CD4-positive, alpha-beta T cell treated with Interleukin-4 for 4 hours (primary cell): ENCODE data around the gene OR5AR1.
"Not testable (repeated sequence)": the region's sequence is repeated elsewhere in the genome, so short reads cannot be mapped to it uniquely, and the experiment has no call there.

Experiments used
- DNase-seq: peaks from one replicate; pipeline ENCODE4 v3.0.0-alpha.2; 2020

OR5AR1 gene

DNA sequence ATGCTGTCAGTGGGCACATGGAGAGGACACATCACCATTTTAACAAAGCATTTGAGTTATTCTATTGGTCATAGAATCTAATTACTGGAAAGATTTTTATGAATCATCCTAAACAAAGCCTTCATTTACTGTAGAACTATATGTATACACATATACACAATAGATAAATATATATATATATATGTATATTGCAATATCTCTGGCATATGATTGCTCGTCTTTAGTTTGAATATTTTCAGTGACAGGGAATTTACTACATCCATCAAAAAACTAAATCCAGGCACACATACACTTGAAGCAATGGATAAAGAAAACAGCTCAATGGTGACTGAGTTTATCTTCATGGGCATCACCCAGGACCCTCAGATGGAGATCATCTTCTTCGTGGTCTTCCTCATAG lies at the start of gene OR5AR1:
OR5AR1 (plus strand) TSS at position 301 of the 400 bp plus-strand sequence; CDS start at position 301, 0 bp downstream.
- DNase-seq = no peak

DNA sequence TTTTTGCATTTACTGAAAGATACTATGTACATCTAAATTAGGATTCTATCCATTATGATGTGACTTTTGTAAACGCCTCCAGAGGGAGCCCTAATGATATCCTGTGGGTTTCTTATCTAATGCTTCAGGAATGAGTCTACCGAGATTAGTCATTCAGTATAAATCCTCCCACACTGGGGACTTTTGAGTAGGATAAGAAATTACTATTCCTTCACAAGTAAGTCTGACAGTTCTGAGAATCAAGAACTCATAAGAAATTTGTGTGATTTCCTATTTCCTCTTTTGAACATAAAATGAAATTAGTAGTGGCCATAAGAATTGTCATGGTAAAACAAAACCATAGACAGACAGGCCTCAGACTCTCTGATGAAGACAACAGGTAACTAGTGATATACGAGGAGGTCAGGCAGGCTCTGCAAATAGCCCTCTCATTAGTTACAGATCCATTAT lies 38.8 kb upstream of the OR5AR1 start:
- DNase-seq = no peak

DNA sequence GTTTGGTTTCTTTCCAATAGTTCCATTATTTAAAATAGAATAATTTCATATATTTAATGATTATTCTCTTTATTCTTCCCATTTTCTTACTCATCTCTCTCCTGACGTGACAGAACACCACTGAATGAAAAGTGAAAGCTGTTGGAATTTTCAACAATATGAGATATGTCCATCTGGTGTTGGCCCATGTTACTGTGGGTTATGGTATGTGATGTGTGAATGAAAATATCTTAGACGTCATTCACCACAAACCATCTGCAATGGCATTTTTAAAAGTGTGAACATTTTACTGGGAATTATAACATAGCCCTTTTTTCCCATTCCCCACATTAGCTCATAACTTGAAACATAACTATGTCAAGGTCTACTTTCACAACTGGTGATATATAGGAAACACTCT lies 37.5 kb upstream of the OR5AR1 start:
- no peak for DNase-seq

DNA sequence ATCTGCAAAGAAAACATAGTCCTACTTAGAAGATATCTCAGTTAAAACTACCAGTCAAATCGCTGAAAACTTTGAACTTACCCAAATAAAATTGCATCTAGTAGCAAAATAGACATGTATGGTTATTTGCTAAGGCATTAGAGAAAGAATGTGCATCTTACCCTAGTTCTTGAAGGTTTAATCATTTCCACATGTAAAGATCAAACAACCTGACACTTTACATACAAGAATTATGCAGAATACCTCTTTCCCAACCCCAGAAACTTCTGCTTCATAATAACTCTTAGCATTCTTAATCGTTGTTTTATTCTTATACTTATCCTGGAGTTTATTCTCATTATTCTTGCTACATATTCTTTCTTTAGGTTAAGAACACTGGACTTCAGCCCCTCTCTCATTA lies 31.2 kb upstream of the OR5AR1 start:
- no peak for DNase-seq

DNA sequence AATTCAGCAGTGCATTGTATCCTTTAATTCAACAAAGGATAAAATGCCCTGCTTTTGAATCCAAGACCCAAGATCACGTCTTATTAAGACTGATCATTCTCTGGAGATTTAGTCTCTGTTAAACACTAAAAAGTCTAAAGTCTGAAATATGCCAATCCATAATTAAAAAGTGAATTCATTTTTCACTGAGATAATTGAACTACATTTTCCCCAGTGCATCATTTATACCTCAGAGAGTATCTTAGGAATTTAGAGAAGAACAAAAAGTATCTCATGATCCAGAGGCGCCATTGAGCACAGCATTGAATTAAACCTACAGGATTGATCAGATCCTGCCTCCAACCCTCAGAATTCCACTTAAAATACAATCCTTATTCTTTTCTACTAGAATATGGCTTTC lies 26.6 kb upstream of the OR5AR1 start:
- DNase-seq = no peak

DNA sequence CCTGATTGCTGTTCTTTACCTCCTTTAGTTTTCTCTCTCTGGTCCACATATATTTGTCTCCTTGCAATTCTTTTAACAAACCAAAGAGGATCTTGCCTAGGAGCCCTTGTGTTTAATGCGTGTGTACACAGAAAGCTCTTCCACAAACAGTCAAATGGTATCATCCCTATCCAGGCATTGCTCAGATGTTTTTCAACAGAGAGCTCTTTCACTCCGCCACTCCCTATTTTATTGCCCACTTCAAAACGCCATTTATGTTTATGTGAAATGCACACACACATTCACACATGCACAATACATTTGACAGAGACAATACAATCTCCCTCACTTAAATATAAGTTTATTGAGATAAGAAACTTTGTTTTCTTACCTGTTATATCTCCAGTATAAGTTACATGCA lies 26.0 kb upstream of the OR5AR1 start:
- DNase-seq = no peak

DNA sequence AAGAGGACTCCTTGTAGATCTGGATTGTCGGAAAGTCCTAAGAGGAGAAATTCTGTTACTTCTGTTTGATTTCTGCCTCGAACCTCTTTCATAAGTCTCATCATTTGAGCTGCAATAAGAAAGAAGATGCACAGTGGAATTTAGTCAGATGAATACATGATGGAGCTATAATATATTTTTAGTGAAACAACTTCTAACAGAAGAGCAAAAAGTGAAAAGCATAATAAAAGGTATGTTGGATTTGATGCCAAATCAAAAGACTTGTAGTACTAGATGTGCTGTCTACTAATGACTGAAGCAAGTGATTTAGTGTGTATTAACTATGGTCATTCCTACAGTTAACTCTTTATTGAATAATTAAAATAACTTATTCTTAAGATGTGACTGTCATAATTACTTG lies 21.1 kb upstream of the OR5AR1 start, which contains the start of gene OR5AP2:
OR5AP2 (minus strand) TSS at position 101 of the 400 bp plus-strand sequence; CDS start at position 101, 0 bp downstream.
- no peak for DNase-seq

DNA sequence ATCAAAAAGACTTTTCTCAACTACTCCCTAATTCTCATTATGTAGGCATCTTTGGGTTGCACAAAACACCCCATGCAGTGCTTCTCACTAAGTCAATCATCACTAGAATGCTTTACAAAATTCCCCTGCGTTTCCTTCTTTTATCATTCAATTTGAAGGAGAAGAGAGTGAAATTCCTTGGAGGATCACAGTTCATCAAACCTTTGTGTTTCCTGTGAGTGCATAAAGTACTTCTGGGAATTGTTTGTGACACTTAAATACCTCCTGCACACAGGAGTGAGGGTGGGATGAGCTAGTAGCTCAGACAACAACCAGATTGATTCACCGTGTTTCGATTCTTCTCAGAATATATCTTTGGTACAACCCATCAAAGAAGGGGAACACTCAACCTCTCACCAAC lies 3.7 kb upstream of the OR5AR1 start:
- no peak for DNase-seq

DNA sequence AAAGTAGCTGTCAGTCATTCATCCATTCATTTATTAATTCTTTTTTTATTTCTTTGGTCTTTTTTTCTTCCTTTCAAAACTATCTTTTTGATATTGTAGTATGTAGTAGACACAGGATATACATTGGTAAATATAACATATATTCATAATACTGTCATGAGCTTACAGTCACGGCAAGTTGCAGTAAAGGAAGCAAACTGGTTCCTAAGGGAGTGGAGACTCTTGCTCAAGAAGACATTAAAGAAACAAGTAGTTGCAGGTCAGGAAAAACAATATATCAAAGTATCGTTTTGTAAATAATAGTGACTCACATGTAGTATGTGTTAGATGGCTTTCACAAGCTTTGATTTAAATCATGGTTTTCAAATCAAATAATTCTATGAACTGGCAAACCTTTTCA lies 7.5 kb downstream of the OR5AR1 start:
- no peak for DNase-seq

DNA sequence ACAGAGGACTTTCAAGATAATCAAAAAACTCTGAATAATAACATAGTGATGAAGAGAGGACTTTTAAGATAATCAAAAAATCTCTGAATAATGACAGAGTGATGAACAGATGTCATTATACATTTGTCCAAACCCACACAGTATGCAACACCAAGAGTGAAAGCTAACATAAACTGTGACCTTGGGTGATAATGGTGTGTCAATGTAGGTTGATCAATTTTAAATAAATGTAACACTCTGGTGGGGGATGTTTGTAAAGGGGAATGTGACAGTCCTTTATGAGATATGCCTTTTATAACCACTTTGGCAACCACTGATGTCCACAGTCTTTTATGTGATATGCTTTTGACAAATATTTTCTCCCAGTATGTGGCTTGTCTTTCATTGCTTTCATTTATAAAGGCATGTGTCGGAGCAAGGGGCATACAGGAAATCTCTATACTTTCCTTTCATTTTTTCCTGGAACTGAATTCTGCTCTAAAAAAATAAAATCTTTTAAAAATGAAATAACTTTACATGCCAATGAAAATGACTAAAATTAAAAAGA lies 25.1 kb downstream of the OR5AR1 start:
- no peak for DNase-seq

DNA sequence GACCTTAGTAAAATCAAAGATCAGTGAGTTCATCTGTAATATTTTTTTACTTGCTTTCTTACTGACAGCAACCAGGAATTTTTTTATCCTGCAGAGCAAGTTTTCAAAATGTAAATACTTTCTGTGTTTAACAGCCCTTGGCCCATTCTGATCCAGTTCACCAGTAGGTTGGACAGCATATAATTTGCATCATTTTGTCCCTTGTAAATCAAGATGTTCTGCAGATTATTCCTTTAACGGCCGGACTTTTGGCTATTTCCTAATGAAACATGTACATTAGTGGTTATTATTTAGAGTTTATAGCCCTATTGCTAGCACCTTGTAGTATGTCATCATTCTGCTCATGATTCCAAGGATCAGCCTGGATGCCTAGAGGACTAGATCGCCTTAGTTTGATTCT lies 27.7 kb downstream of the OR5AR1 start:
- DNase-seq = not testable (repeated sequence)

DNA sequence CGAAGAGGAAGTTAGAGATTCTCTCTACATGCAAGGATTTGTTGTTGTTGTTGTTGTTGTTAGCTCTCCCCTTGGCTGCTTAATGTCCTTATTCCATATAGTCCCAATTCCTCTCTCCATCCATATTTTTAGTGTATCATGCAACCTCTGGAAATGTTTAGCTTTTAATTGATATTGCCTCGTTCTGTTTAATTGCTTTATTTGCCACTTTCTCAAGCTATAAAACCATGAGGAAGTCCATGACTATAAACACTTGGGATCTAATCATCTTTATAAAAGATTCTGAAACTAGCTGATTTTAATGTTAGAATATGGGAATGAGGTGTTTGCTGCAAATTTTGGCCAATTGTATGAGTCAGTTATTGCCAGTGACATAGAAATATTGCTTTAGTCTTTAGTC lies 29.9 kb downstream of the OR5AR1 start:
- DNase-seq = no peak

DNA sequence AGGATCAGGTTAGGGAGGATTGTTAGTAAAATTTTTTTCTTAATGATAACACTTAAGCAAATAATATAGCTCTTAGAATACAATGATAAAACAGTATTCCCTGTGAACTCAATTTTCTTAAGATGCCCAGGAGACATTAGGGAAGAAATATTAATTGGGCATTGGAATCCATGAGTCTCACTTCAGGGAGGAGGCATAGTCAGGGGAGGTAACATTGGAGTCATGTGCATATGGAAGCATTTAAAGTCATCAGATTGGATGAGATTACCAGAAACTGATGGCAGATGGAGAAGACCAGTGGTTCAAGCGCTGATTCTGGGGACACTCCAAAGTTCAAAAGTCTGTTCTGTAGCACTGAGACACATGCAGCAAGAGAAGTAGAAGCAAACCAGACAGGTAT lies 35.3 kb downstream of the OR5AR1 start, which contains the start of gene OR9G1:
OR9G1 (plus strand) TSS at position 301 of the 400 bp plus-strand sequence. CDS start 1,293 bp downstream, outside the sequence.
- DNase-seq = no peak

DNA sequence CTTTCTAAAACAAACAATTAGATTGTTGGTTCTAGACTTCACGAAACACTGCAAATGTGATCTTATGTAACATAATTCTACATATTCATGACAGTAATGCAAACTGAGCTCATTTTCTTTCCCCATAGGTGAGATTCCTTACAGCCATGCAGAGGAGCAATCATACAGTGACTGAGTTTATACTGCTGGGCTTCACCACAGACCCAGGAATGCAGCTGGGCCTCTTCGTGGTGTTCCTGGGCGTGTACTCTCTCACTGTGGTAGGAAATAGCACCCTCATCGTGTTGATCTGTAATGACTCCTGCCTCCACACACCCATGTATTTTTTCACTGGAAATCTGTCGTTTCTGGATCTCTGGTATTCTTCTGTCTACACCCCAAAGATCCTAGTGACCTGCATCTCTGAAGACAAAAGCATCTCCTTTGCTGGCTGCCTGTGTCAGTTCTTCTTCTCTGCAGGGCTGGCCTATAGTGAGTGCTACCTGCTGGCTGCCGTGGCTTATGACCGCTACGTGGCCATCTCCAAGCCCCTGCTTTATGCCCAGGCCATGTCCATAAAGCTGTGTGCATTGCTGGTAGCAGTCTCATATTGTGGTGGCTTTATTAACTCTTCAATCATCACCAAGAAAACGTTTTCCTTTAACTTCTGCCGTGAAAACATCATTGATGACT lies 36.9 kb downstream of the OR5AR1 start:
- DNase-seq = no peak

DNA sequence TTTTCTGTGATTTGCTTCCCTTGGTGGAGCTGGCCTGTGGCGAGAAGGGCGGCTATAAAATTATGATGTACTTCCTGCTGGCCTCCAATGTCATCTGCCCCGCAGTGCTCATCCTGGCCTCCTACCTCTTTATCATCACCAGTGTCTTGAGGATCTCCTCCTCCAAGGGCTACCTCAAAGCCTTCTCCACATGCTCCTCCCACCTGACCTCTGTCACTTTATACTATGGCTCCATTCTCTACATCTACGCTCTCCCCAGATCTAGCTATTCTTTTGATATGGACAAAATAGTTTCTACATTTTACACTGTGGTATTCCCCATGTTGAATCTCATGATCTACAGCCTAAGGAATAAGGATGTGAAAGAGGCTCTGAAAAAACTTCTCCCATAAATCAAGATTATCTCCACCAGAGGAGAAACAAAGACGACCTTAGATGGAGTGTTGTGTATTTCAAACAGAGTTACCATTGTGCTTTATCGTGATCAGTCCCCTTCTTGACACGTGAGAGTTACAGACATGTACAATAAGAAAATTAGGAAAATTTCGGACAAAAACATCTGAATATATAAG lies 37.5 kb downstream of the OR5AR1 start:
- DNase-seq = no peak

DNA sequence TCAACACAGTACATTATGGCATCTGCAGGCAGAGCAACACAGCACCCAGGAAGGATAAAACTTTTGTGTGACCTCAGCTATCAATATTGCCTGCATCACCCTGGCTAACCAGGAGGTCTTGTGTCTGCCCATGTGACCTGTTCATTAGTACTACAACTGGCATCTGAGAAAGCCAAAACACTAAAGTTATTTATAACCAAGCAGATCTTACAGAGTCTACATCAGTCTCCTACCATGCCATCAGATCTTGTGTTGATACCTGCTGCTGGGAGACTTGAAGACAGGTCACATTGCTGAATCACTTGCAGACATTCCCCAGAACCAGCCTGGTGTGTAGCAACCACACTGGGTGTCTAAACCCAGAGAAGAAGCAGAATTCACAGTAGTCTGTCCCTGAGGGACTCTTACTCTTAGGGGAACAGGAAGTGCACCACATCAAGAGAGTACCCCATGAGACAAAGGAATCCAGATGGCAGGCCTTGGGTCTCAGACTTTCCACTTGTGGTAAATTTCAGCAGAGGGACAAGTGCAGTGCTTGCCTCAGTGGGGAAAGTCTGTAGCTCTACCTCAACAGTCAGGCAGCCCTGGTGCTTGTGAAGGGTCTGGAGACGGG lies 42.4 kb downstream of the OR5AR1 start:
- no peak for DNase-seq

DNA sequence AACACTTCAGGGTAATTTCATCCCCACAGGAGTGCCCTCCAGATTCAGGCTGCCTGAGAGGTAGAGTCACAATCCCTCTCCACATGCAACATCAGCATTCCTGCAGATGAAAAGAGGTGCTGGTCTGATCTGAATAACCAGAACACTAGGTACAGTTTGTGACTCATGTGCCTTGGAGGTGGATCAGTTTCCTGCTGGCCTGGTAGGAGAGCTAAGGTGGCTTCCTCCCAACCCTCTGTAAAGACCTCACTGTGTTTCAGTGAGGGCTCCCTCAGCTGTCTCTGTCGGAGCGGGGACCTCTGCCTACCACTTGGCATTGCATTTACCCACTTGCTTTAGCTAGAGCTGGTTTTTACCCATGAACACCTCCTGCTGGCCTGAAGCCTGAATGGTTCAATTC lies 43.0 kb downstream of the OR5AR1 start:
- DNase-seq = no peak

DNA sequence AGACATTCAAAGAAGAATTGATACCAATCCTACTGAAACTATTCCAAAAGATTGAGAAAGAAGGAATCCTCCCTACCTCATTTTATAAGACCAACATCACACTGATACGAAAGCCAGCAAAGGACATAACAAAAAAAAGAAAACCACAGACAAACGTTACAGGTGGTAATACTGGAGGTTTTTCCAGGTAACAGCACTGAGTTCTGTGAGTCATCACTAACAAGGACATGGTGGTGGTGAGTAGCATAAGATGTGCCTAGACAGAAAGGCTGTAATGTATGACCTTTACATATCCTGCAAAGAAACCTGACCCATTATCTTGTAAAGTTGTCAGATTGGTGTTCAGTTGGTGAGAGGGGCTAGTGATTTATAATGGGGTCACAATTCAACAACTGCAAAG lies 50.7 kb downstream of the OR5AR1 start:
- DNase-seq = no peak
